ENCODE data around the gene THSD1. TPM values are rescaled to one million over a fixed set of nuclear protein-coding genes. Genes with fewer than 3 reads are reported as not detected.

THSD1 gene
- total RNA-seq, 2 donors from 2014 or later: 2.7 to 4.1 TPM

- Histone ChIP-seq H3K27me3 (replicated peaks; ENCODE audit: insufficient read depth) (no peaks in the 10 kb centered on the region), H3K9me3 (no peaks in the 10 kb centered on the region), H3K4me1 (ENCODE audit: control insufficient read depth in 1 of 2, low read depth in 2 of 2) (no peaks in the 10 kb centered on the region), H3K27ac (no peak overlapping the region), H3K4me3 (no peak overlapping the region), H3K36me3 (no peaks in the 10 kb centered on the region)
- TF ChIP-seq CTCF (IDR thresholded peaks at IDR 0.05): no peak
- DNase-seq (ENCODE audit: low spot score): no peak
- ATAC-seq (ENCODE audit: insufficient number of reproducible peaks, low FRiP score, low read depth): no peak
These were observed 20.1 kb downstream of the THSD1 start for GRCh38 chr13:52385870-52386269.

GRCh38 chr13:52383366-52383765 is 22.6 kb downstream of the THSD1 start:
- Histone ChIP-seq H3K4me3 (no peak overlapping the region), H3K27ac (no peak overlapping the region), H3K4me1 (ENCODE audit: control insufficient read depth in 1 of 2, low read depth in 2 of 2) (no peaks in the 10 kb centered on the region), H3K36me3 (no peaks in the 10 kb centered on the region), H3K27me3 (replicated peaks; ENCODE audit: insufficient read depth) (no peaks in the 10 kb centered on the region), H3K9me3 (no peaks in the 10 kb centered on the region)
- DNase-seq (ENCODE audit: low spot score) (no peak), ATAC-seq (ENCODE audit: insufficient number of reproducible peaks, low FRiP score, low read depth) (no peak)
- TF ChIP-seq CTCF (IDR thresholded peaks at IDR 0.05): no peak

GRCh38 chr13:52378312-52378711 is 27.7 kb downstream of the THSD1 start:
- DNase-seq (ENCODE audit: low spot score): no peak
- ATAC-seq (ENCODE audit: insufficient number of reproducible peaks, low FRiP score, low read depth): no peak
- no peak for TF ChIP-seq CTCF (IDR thresholded peaks at IDR 0.05)

GRCh38 chr13:52377898-52378297 is 28.1 kb downstream of the THSD1 start:
- no peaks in the 10 kb centered on the region for H3K9me3 ChIP-seq
- no peak for ATAC-seq (ENCODE audit: insufficient number of reproducible peaks, low FRiP score, low read depth)
- H3K27me3 ChIP-seq (replicated peaks; ENCODE audit: insufficient read depth): no peaks in the 10 kb centered on the region
- no peaks in the 10 kb centered on the region for H3K36me3 ChIP-seq
- no peak for DNase-seq (ENCODE audit: low spot score)
- H3K27ac ChIP-seq: no peak overlapping the region
- H3K4me1 ChIP-seq (ENCODE audit: control insufficient read depth in 1 of 2, low read depth in 2 of 2): no peaks in the 10 kb centered on the region
- no peak overlapping the region for H3K4me3 ChIP-seq
- no peak for TF ChIP-seq CTCF (IDR thresholded peaks at IDR 0.05)

More at GRCh38 chr13:52378312-52378711, 27.7 kb downstream of the THSD1 start:
- H3K36me3 ChIP-seq: no peaks in the 10 kb centered on the region
- H3K4me3 ChIP-seq: no peak overlapping the region
- H3K27ac ChIP-seq: no peak overlapping the region
- H3K4me1 ChIP-seq (ENCODE audit: control insufficient read depth in 1 of 2, low read depth in 2 of 2): no peaks in the 10 kb centered on the region
- H3K27me3 ChIP-seq (replicated peaks; ENCODE audit: insufficient read depth): no peaks in the 10 kb centered on the region
- no peaks in the 10 kb centered on the region for H3K9me3 ChIP-seq

- no peak overlapping the region for H3K4me3 ChIP-seq
- ATAC-seq (ENCODE audit: insufficient number of reproducible peaks, low FRiP score, low read depth): no peak
- H3K36me3 ChIP-seq: no peaks in the 10 kb centered on the region
- no peaks in the 10 kb centered on the region for H3K27me3 ChIP-seq (replicated peaks; ENCODE audit: insufficient read depth)
- no peak for DNase-seq (ENCODE audit: low spot score)
- H3K9me3 ChIP-seq: no peaks in the 10 kb centered on the region
- no peaks in the 10 kb centered on the region for H3K4me1 ChIP-seq (ENCODE audit: control insufficient read depth in 1 of 2, low read depth in 2 of 2)
- TF ChIP-seq CTCF (IDR thresholded peaks at IDR 0.05): no peak
- H3K27ac ChIP-seq: no peak overlapping the region
These were observed 31.0 kb downstream of the THSD1 start for GRCh38 chr13:52374873-52375411.
